Endothelial cell of umbilical vein (primary cell): ENCODE data around the gene SSH2. TPM values are rescaled to one million over a fixed set of nuclear protein-coding genes. Genes with fewer than 3 reads are reported as not detected.
"Not testable (repeated sequence)": the region's sequence is repeated elsewhere in the genome, so short reads cannot be mapped to it uniquely, and the experiment has no call there.

Source experiments
- BruUV-seq: library from RNA; stranded (reverse); fragments of 400-500 nt; replicated peaks from 2 replicates; lab custom pipeline; 2021; lab: Mats Ljungman, UMichigan
- CTCF ChIA-PET: fragments of 300-600, 350-600 bp; sonication (Branson Sonifier 250); formaldehyde crosslinking; loops from one replicate; lab custom pipeline; 2021; ENCODE audit warnings: antibody characterized with exemption, inconsistent platforms; lab: Charles Lee
- POLR2A ChIA-PET: fragments of 300-600, 350-600 bp; sonication (Branson Sonifier 250); formaldehyde crosslinking; loops from one replicate; lab custom pipeline; 2021; ENCODE audit warnings: antibody characterized with exemption, inconsistent platforms; lab: Charles Lee
- DNase-seq: peaks from one replicate; pipeline ENCODE4 v3.0.0-alpha.2; 2011; ENCODE audit warnings: low read depth, low spot score
- FAIRE-seq: peaks from 2 replicates; lab custom pipeline; 2011; peaks lifted over from hg19 to GRCh38; lab: Jason Lieb, UNC
- H2AFZ ChIP-seq: 2 replicates; pipeline ENCODE4 v1.6.0; 2012; ENCODE audit warnings: low read depth, low read length, control low read depth, inconsistent platforms
- H3K27ac ChIP-seq: 2 replicates; pipeline ENCODE4 v1.5.1; 2011; ENCODE audit warnings: low read depth, mild to moderate bottlenecking, control low read depth, low read length, moderate library complexity; ENCODE audit not compliant: insufficient read depth
- H3K27me3 ChIP-seq, 2 experiments: 2 replicates each; pipeline versions ENCODE4 v1.6.0 to v1.6.1; 2011; ENCODE audit warnings: low read length in 2 of 2, mixed read lengths in 1 of 2; ENCODE audit not compliant: control insufficient read depth in 2 of 2, insufficient read depth in 2 of 2
- H3K36me3 ChIP-seq, 2 experiments: 2 replicates in 1 of 2; 3 replicates in 1 of 2; pipeline ENCODE4 v1.5.1; 2011; ENCODE audit warnings: low read length in 2 of 2, mild to moderate bottlenecking in 1 of 2, moderate library complexity in 1 of 2; ENCODE audit not compliant: control insufficient read depth in 2 of 2, insufficient read depth in 2 of 2; ENCODE audit errors: extremely low read depth in 1 of 2
- H3K4me1 ChIP-seq: 3 replicates; pipeline ENCODE4 v1.5.1; 2011; ENCODE audit warnings: mild to moderate bottlenecking, low read length; ENCODE audit not compliant: control insufficient read depth, insufficient read depth; ENCODE audit errors: extremely low read depth
- H3K4me2 ChIP-seq: 2 replicates; pipeline ENCODE4 v1.6.1; 2011; ENCODE audit warnings: low read length, control low read depth, mixed read lengths; ENCODE audit not compliant: insufficient read depth
- H3K4me3 ChIP-seq, 3 experiments: fragments of 200-600 bp in 1 of 3; sonication (generic), shearing (Covaris generic) in 1 of 3; replicated peaks in 1 of 3; 2 replicates each; pipeline ENCODE4 v1.5.1; 2011 to 2016; ENCODE audit warnings: control low read depth in 3 of 3, low read length in 3 of 3, mild to moderate bottlenecking in 2 of 3, inconsistent platforms in 1 of 3, low read depth in 1 of 3, moderate library complexity in 1 of 3; ENCODE audit not compliant: insufficient read depth in 1 of 3
- H3K79me2 ChIP-seq: 2 replicates; pipeline ENCODE4 v1.6.0; 2012; ENCODE audit warnings: low read length, inconsistent platforms; ENCODE audit not compliant: control insufficient read depth, insufficient read depth
- H3K9ac ChIP-seq: replicated peaks from 2 replicates; pipeline ENCODE3; 2011; ENCODE audit warnings: low read length, control low read depth; ENCODE audit not compliant: insufficient read depth; ENCODE audit errors: extremely low read depth
- H3K9me1 ChIP-seq: replicated peaks from 3 replicates; pipeline ENCODE4 v1.6.0; 2011; ENCODE audit warnings: mild to moderate bottlenecking, low read length; ENCODE audit not compliant: control insufficient read depth, insufficient read depth; ENCODE audit errors: extremely low read depth
- H3K9me3 ChIP-seq: replicated peaks from 2 replicates; pipeline ENCODE4 v1.5.1; 2012; ENCODE audit warnings: low read length, inconsistent platforms; ENCODE audit not compliant: control insufficient read depth, insufficient read depth
- H4K20me1 ChIP-seq: replicated peaks from 2 replicates; pipeline ENCODE3; 2011; ENCODE audit warnings: mild to moderate bottlenecking, low read length; ENCODE audit not compliant: control insufficient read depth, insufficient read depth; ENCODE audit errors: extremely low read depth
- EZH2 ChIP-seq: IDR thresholded peaks from 2 replicates; pipeline ENCODE4 v1.6.1; 2012; ENCODE audit warnings: borderline replicate concordance, low read depth, mild to moderate bottlenecking, moderate library complexity, low read length, inconsistent platforms; ENCODE audit not compliant: severe bottlenecking
- FOS ChIP-seq: IDR thresholded peaks from 2 replicates; pipeline ENCODE4 v1.6.1; 2011; ENCODE audit warnings: mild to moderate bottlenecking, low read length, moderate library complexity, borderline replicate concordance; ENCODE audit not compliant: insufficient read depth
- GATA2 ChIP-seq: IDR thresholded peaks from 2 replicates; pipeline ENCODE4 v1.7.0; 2011; ENCODE audit warnings: low read depth, mild to moderate bottlenecking, moderate library complexity, mixed read lengths, low read length; ENCODE audit not compliant: insufficient read length, insufficient read depth
- JUN ChIP-seq: IDR thresholded peaks from 2 replicates; pipeline ENCODE4 v1.6.1; 2011; ENCODE audit warnings: borderline replicate concordance, low read depth; ENCODE audit not compliant: insufficient read length, insufficient read depth
- MAX ChIP-seq: IDR thresholded peaks from 2 replicates; pipeline ENCODE4 v1.6.1; 2011; ENCODE audit not compliant: insufficient read depth, insufficient read length
- MYC ChIP-seq: IDR thresholded peaks from one replicate; pipeline ENCODE4 v1.6.1; 2011; ENCODE audit warnings: mild to moderate bottlenecking, low read depth, low read length
- POLR2A ChIP-seq: IDR thresholded peaks from 2 replicates; pipeline ENCODE4 v1.6.1; 2012; ENCODE audit warnings: low read depth, mild to moderate bottlenecking, control low read depth, low read length
- POLR2AphosphoS5 ChIP-seq: IDR thresholded peaks from 2 replicates; pipeline ENCODE4 v1.6.1; 2012; ENCODE audit warnings: low read depth, mild to moderate bottlenecking, control low read depth, low read length, moderate library complexity; ENCODE audit not compliant: insufficient read depth
- dilution Hi-C: fragments of 300-500 bp; cut with MboI; formaldehyde crosslinking; loops from one replicate; pipeline ENCODE4 v1.15.0; 2019; ENCODE audit warnings: low sequenced_read_pairs; ENCODE audit not compliant: extremely low pct_ligation_motif_present
- intact Hi-C: fragments of 100-400 bp; cut with micrococcal nuclease; formaldehyde crosslinking; loops from one replicate; pipeline ENCODE4 v1.10.0; 2022
- polyA plus RNA-seq, 4 experiments: library from polyadenylated mRNA; depleted of rRNA in 3 of 4; stranded (reverse) in 3 of 4; unstranded in 1 of 4; fragments of >200 nt; gene quantifications; 2 replicates each; pipeline versions ENCODE4 v1.2.1 to v1.2.3, GENCODE V29; 2011 to 2012; ENCODE audit warnings: missing spikeins in 1 of 4
- total RNA-seq: library from RNA; stranded (reverse); gene quantifications from 2 replicates; pipeline ENCODE4 v1.2.3, GENCODE V29; 2021
- TF ChIP-seq, protein P1 (sequence below), 2 donors: IDR thresholded peaks; 1 replicate in 1 of 2; 2 replicates in 1 of 2; pipeline ENCODE4 v1.5.1; 2011; ENCODE audit warnings: low read length in 2 of 2, mild to moderate bottlenecking in 2 of 2, moderate library complexity in 2 of 2, control low read depth in 1 of 2, inconsistent platforms in 1 of 2, low read depth in 1 of 2; ENCODE audit not compliant: insufficient read depth in 1 of 2; ENCODE audit errors: extremely low read depth in 1 of 2

SSH2 gene
- total and polyA plus RNA-seq, 2 donors (not counting 3 experiments of a cell fraction or from before 2014, with no cell fraction given): 24.6 to 60.9 TPM

GRCh38 chr17:29862127-29862526 lies 67.9 kb downstream of the SSH2 start:
- TF ChIP-seq POLR2A: no peak
- no peak for TF ChIP-seq MAX
- TF ChIP-seq FOS: no peak
- no peak for TF ChIP-seq EZH2
- no peak for TF ChIP-seq POLR2AphosphoS5
- TF ChIP-seq, protein P1, sequence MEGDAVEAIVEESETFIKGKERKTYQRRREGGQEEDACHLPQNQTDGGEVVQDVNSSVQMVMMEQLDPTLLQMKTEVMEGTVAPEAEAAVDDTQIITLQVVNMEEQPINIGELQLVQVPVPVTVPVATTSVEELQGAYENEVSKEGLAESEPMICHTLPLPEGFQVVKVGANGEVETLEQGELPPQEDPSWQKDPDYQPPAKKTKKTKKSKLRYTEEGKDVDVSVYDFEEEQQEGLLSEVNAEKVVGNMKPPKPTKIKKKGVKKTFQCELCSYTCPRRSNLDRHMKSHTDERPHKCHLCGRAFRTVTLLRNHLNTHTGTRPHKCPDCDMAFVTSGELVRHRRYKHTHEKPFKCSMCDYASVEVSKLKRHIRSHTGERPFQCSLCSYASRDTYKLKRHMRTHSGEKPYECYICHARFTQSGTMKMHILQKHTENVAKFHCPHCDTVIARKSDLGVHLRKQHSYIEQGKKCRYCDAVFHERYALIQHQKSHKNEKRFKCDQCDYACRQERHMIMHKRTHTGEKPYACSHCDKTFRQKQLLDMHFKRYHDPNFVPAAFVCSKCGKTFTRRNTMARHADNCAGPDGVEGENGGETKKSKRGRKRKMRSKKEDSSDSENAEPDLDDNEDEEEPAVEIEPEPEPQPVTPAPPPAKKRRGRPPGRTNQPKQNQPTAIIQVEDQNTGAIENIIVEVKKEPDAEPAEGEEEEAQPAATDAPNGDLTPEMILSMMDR (IDR thresholded peaks at IDR 0.05; ENCODE audit: extremely low read depth in 1 of 2, insufficient read depth in 1 of 2, low read depth in 1 of 2, low read length in 2 of 2): no peak
- TF ChIP-seq JUN: no peak
- no peak for TF ChIP-seq MYC
- TF ChIP-seq GATA2: no peak
- POLR2A ChIA-PET: no interaction called here
- dilution Hi-C loops (no loop called here), intact Hi-C loops (no loop called here)
- H2AFZ ChIP-seq: no peak overlapping the region
- H3K36me3 ChIP-seq: no peaks in the 10 kb centered on the region
- no peaks in the 10 kb centered on the region for H3K9me3 ChIP-seq
- no TSS peak for BruUV-seq
- peaks cover 2% of the 10 kb centered on the region for H3K79me2 ChIP-seq
- H3K9ac ChIP-seq: no peak overlapping the region
- no peak overlapping the region for H3K27ac ChIP-seq
- no peaks in the 10 kb centered on the region for H3K9me1 ChIP-seq
- peaks cover 6% of the 10 kb centered on the region for H4K20me1 ChIP-seq
- CTCF ChIA-PET: interaction anchor here (0.8 kb wide), 1 partner anchor 9 kb away, joined by 3 read pairs; no protein-coding TSS in a partner anchor
- no peaks in the 10 kb centered on the region for H3K27me3 ChIP-seq
- no peak overlapping the region for H3K4me2 ChIP-seq
- FAIRE-seq (no peak), DNase-seq (no peak)
- H3K4me3 ChIP-seq: no peak overlapping the region
- no peaks in the 10 kb centered on the region for H3K4me1 ChIP-seq

DNA sequence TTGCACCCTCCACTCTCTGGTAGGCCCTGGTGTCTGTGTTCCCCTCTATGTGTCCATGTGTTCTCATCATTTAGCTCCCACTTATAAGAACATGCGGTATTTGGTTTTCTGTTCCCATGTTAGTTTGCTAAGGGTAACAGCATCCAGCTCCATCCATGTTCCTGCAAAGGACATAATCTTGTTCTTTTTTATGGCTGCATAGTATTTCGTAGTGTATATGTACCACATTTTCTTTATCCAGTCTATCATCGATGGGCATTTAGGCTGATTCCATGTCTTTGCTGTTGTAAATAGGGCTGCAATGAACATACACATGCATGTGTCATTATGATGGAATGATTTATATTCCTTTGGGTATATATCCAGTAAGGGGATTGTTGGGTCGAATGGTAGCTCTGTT lies 70.6 kb downstream of the SSH2 start:
- H4K20me1 ChIP-seq, FAIRE-seq, intact Hi-C loops, H3K9ac ChIP-seq, H3K27me3 ChIP-seq, POLR2A ChIA-PET, H3K27ac ChIP-seq, H3K9me1 ChIP-seq, H3K9me3 ChIP-seq, H3K4me2 ChIP-seq, H3K4me3 ChIP-seq, BruUV-seq, H2AFZ ChIP-seq, H3K36me3 ChIP-seq, H3K79me2 ChIP-seq, dilution Hi-C loops, H3K4me1 ChIP-seq, DNase-seq: not testable (repeated sequence)
- CTCF ChIA-PET: interaction anchor here (1.1 to 1.3 kb wide), 2 partner anchors 9 to 72 kb away, joined by 4 to 5 read pairs; no protein-coding TSS in a partner anchor
